Measurements from ENCODE around the gene NOS2. TPM values are rescaled to one million over a fixed set of nuclear protein-coding genes. Genes with fewer than 3 reads are reported as not detected.

Gene NOS2
- total and polyA plus RNA-seq, 2 donors (not counting 1 experiment from before 2014, with no cell fraction given), result under 0.01 TPM; not detected in 1

DNA sequence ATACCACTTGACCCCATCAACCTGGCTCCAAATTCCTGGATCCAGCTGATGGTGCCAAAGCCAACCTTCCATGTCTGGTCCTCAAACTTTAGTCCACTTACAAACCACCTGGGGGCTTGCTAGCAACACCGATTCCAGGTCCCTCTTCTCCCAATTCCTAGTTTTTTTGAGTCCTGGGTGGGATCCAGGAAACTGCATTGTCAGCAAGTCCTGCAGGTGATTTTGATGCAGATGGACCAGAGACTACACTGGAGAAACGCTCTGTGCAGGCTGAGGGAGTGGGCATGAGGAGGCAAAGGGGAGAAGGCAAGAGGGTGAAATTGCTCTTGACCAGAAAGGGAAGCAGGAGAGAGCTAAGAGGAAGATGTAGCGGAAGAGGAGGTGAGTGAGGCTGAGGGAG, 21.0 kb upstream of the NOS2 start:
- H2AFZ ChIP-seq (ENCODE audit: low read length), result no peak overlapping the region
- DNase-seq (ENCODE audit: low read depth in 2 of 2), result no peak
- no peak overlapping the region for H3K4me2 ChIP-seq (ENCODE audit: extremely low read depth, insufficient read depth, low read length)
- H4K20me1 ChIP-seq (ENCODE audit: control insufficient read depth, extremely low read depth, insufficient read depth, low read length), result no peaks in the 10 kb centered on the region
- no peaks in the 10 kb centered on the region for H3K9me3 ChIP-seq (ENCODE audit: control insufficient read depth, insufficient read depth, low read depth, low read length)
- H3K27ac ChIP-seq (ENCODE audit: insufficient read depth, low read length), result no peak overlapping the region
- H3K4me1 ChIP-seq (ENCODE audit: control insufficient read depth, extremely low read depth, insufficient read depth, low read length), result no peaks in the 10 kb centered on the region
- no peak overlapping the region for H3K4me3 ChIP-seq (replicated peaks in 1 of 4; ENCODE audit: control extremely low read depth in 1 of 4, insufficient read depth in 1 of 4, low read depth in 3 of 4, low read length in 4 of 4)
- no peaks in the 10 kb centered on the region for H3K27me3 ChIP-seq (ENCODE audit: control insufficient read depth, insufficient read depth, low read length)
- no peak overlapping the region for H3K9ac ChIP-seq (ENCODE audit: insufficient read depth, low read length)
- no peaks in the 10 kb centered on the region for H3K36me3 ChIP-seq (ENCODE audit: control insufficient read depth, insufficient read depth, low read length)
- no peaks in the 10 kb centered on the region for H3K79me2 ChIP-seq (ENCODE audit: control insufficient read depth, insufficient read depth, low read length)
- TF ChIP-seq, protein P1, sequence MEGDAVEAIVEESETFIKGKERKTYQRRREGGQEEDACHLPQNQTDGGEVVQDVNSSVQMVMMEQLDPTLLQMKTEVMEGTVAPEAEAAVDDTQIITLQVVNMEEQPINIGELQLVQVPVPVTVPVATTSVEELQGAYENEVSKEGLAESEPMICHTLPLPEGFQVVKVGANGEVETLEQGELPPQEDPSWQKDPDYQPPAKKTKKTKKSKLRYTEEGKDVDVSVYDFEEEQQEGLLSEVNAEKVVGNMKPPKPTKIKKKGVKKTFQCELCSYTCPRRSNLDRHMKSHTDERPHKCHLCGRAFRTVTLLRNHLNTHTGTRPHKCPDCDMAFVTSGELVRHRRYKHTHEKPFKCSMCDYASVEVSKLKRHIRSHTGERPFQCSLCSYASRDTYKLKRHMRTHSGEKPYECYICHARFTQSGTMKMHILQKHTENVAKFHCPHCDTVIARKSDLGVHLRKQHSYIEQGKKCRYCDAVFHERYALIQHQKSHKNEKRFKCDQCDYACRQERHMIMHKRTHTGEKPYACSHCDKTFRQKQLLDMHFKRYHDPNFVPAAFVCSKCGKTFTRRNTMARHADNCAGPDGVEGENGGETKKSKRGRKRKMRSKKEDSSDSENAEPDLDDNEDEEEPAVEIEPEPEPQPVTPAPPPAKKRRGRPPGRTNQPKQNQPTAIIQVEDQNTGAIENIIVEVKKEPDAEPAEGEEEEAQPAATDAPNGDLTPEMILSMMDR (conservative IDR thresholded peaks at IDR 0.05 in 1 of 2, IDR thresholded peaks at IDR 0.05 in 1 of 2; ENCODE audit: low read depth in 1 of 2, low read length in 2 of 2), result no peak
- no peak for TF ChIP-seq EZH2 (IDR thresholded peaks at IDR 0.05; ENCODE audit: low read length, missing control alignments)

DNA sequence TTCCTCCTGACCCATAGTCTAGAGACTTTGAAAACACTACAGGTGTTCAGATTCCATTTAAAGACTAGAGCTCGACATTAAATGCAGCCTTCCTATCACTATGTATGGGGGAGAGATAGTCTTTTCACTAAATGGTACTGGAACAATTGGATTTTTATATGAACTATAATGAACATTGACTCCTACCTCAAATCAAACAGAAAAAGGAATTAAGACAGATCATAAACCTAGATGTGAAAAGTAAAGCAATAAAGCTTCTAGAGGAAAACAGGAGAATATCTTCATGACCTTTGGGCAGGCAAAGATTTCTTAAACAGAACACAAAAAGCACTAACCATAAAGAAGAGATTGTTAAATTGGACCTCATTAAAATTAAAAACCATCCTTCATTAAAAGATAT, 18.8 kb upstream of the NOS2 start:
- H3K9ac ChIP-seq (ENCODE audit: insufficient read depth, low read length), result no peak overlapping the region
- no peaks in the 10 kb centered on the region for H3K9me3 ChIP-seq (ENCODE audit: control insufficient read depth, insufficient read depth, low read depth, low read length)
- no peak overlapping the region for H3K4me2 ChIP-seq (ENCODE audit: extremely low read depth, insufficient read depth, low read length)
- no peak overlapping the region for H3K27ac ChIP-seq (ENCODE audit: insufficient read depth, low read length)
- no peak for DNase-seq (ENCODE audit: low read depth in 2 of 2)
- H3K27me3 ChIP-seq (ENCODE audit: control insufficient read depth, insufficient read depth, low read length), result no peaks in the 10 kb centered on the region
- no peaks in the 10 kb centered on the region for H4K20me1 ChIP-seq (ENCODE audit: control insufficient read depth, extremely low read depth, insufficient read depth, low read length)
- H3K4me1 ChIP-seq (ENCODE audit: control insufficient read depth, extremely low read depth, insufficient read depth, low read length), result no peaks in the 10 kb centered on the region
- no peak overlapping the region for H3K4me3 ChIP-seq (replicated peaks in 1 of 4; ENCODE audit: control extremely low read depth in 1 of 4, insufficient read depth in 1 of 4, low read depth in 3 of 4, low read length in 4 of 4)
- no peaks in the 10 kb centered on the region for H3K79me2 ChIP-seq (ENCODE audit: control insufficient read depth, insufficient read depth, low read length)
- no peak for TF ChIP-seq EZH2 (IDR thresholded peaks at IDR 0.05; ENCODE audit: low read length, missing control alignments)
- TF ChIP-seq, protein P1 (conservative IDR thresholded peaks at IDR 0.05 in 1 of 2, IDR thresholded peaks at IDR 0.05 in 1 of 2; ENCODE audit: low read depth in 1 of 2, low read length in 2 of 2), result no peak
- H3K36me3 ChIP-seq (ENCODE audit: control insufficient read depth, insufficient read depth, low read length), result no peaks in the 10 kb centered on the region
- no peak overlapping the region for H2AFZ ChIP-seq (ENCODE audit: low read length)

DNA sequence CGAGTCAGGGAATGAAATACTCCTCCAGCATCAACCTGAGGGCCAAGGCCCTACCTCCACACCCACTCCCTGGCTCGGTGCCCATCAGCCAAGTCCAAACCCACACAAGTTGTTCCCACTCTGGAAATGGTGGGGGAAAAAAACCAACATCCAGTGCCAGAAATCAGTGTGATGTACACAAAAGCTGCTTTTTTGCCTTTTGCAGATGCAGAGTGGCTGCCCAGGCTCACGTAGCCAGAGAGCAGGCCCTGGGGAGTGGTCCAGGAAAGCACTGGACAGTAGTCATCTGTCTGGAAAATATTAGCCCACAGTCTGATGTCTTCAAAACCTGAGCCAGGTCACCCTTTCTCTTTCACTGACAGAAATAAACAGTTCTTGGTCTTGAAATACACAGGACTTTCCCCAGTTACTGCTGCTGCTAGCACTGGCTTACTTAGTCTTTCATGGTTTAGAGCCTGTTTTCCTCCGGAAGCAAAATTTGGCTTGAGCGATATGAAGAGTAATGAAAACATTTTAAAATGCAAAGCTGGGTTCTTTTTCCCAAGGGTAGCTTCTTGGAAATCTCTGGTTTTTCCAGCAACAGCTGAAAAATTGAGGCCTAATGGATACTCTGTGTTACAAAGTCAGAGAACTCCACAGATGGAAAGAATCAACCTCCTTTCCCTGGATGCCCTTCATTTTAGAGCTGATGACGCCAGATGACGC, 18.2 kb upstream of the NOS2 start:
- H4K20me1 ChIP-seq (ENCODE audit: control insufficient read depth, extremely low read depth, insufficient read depth, low read length), result no peaks in the 10 kb centered on the region
- no peaks in the 10 kb centered on the region for H3K9me3 ChIP-seq (ENCODE audit: control insufficient read depth, insufficient read depth, low read depth, low read length)
- H3K4me2 ChIP-seq (ENCODE audit: extremely low read depth, insufficient read depth, low read length), result no peak overlapping the region
- H3K4me1 ChIP-seq (ENCODE audit: control insufficient read depth, extremely low read depth, insufficient read depth, low read length), result no peaks in the 10 kb centered on the region
- H3K27me3 ChIP-seq (ENCODE audit: control insufficient read depth, insufficient read depth, low read length), result no peaks in the 10 kb centered on the region
- no peak overlapping the region for H3K27ac ChIP-seq (ENCODE audit: insufficient read depth, low read length)
- no peak overlapping the region for H3K4me3 ChIP-seq (replicated peaks in 1 of 4; ENCODE audit: control extremely low read depth in 1 of 4, insufficient read depth in 1 of 4, low read depth in 3 of 4, low read length in 4 of 4)
- DNase-seq (ENCODE audit: low read depth in 2 of 2), result no peak
- no peak overlapping the region for H3K9ac ChIP-seq (ENCODE audit: insufficient read depth, low read length)
- H2AFZ ChIP-seq (ENCODE audit: low read length), result no peak overlapping the region
- H3K36me3 ChIP-seq (ENCODE audit: control insufficient read depth, insufficient read depth, low read length), result no peaks in the 10 kb centered on the region
- no peaks in the 10 kb centered on the region for H3K79me2 ChIP-seq (ENCODE audit: control insufficient read depth, insufficient read depth, low read length)
- no peak for TF ChIP-seq EZH2 (IDR thresholded peaks at IDR 0.05; ENCODE audit: low read length, missing control alignments)
- TF ChIP-seq, protein P1 (conservative IDR thresholded peaks at IDR 0.05 in 1 of 2, IDR thresholded peaks at IDR 0.05 in 1 of 2; ENCODE audit: low read depth in 1 of 2, low read length in 2 of 2), result no peak
